ENCODE results near the gene PGGT1B.

PGGT1B gene

GRCh38 chr5:115189866-115190265 lies 72.8 kb downstream of the PGGT1B start:
- Histone ChIP-seq H3K4me2 (ENCODE audit: low read length) (no peak overlapping the region), H3K4me3 (ENCODE audit: low read depth, low read length, poor library complexity, severe bottlenecking) (no peak overlapping the region), H3K36me3 (ENCODE audit: insufficient read depth, low read length) (no peaks in the 10 kb centered on the region), H3K9me2 (ENCODE audit: low read depth, low read length) (no peaks in the 10 kb centered on the region), H3K27me3 (ENCODE audit: insufficient read depth, low read length) (no peaks in the 10 kb centered on the region), H3K9me3 (ENCODE audit: low read length) (no peaks in the 10 kb centered on the region), H3K27ac (ENCODE audit: low read depth, low read length, poor library complexity, severe bottlenecking) (no peak overlapping the region), H3K79me2 (ENCODE audit: insufficient read depth, low read length) (no peaks in the 10 kb centered on the region), H3K4me1 (ENCODE audit: insufficient read depth, low read length, severe bottlenecking) (no peaks in the 10 kb centered on the region), H2AFZ (ENCODE audit: low read length) (no peak overlapping the region), H4K20me1 (ENCODE audit: insufficient read depth, low read length) (no peaks in the 10 kb centered on the region), H3F3A (ENCODE audit: insufficient read depth, low read length) (no peaks in the 10 kb centered on the region), H3K9ac (ENCODE audit: low read length) (no peak overlapping the region)
- TF ChIP-seq EZH2 (IDR thresholded peaks at IDR 0.05; ENCODE audit: borderline replicate concordance, low read length) (no peak), CTCF (IDR thresholded peaks at IDR 0.05; ENCODE audit: low read length) (no peak)

- Histone ChIP-seq H2AFZ (ENCODE audit: low read length) (no peak overlapping the region), H3K9me2 (ENCODE audit: low read depth, low read length) (no peaks in the 10 kb centered on the region)
Measured at GRCh38 chr5:115186794-115187193, 75.9 kb downstream of the PGGT1B start.

GRCh38 chr5:115184770-115185169 lies 77.9 kb downstream of the PGGT1B start:
- no peak overlapping the region for H3K9ac ChIP-seq (ENCODE audit: low read length)
- peaks cover 3% of the 10 kb centered on the region; the same call in 1 of the 2 replicates for H3K27me3 ChIP-seq (ENCODE audit: insufficient read depth, low read length)
- no peaks in the 10 kb centered on the region for H3K79me2 ChIP-seq (ENCODE audit: insufficient read depth, low read length)
- H3F3A ChIP-seq (ENCODE audit: insufficient read depth, low read length), result no peaks in the 10 kb centered on the region
- H3K4me2 ChIP-seq (ENCODE audit: low read length), result no peak overlapping the region
- no peak overlapping the region for H3K4me3 ChIP-seq (ENCODE audit: low read depth, low read length, poor library complexity, severe bottlenecking)
- no peaks in the 10 kb centered on the region for H3K36me3 ChIP-seq (ENCODE audit: insufficient read depth, low read length)
- H3K4me1 ChIP-seq (ENCODE audit: insufficient read depth, low read length, severe bottlenecking), result peaks cover 3% of the 10 kb centered on the region
- TF ChIP-seq EZH2 (IDR thresholded peaks at IDR 0.05; ENCODE audit: borderline replicate concordance, low read length) (no peak), CTCF (IDR thresholded peaks at IDR 0.05; ENCODE audit: low read length) (no peak)
- no peaks in the 10 kb centered on the region for H3K9me2 ChIP-seq (ENCODE audit: low read depth, low read length)
- no peak overlapping the region for H2AFZ ChIP-seq (ENCODE audit: low read length)
- no peak overlapping the region for H3K27ac ChIP-seq (ENCODE audit: low read depth, low read length, poor library complexity, severe bottlenecking)
- H3K9me3 ChIP-seq (ENCODE audit: low read length), result no peaks in the 10 kb centered on the region
- no peaks in the 10 kb centered on the region for H4K20me1 ChIP-seq (ENCODE audit: insufficient read depth, low read length)

More at GRCh38 chr5:115186794-115187193, 75.9 kb downstream of the PGGT1B start:
- Histone ChIP-seq H3K79me2 (ENCODE audit: insufficient read depth, low read length) (no peaks in the 10 kb centered on the region), H3K9ac (ENCODE audit: low read length) (no peak overlapping the region), H3F3A (ENCODE audit: insufficient read depth, low read length) (no peaks in the 10 kb centered on the region), H4K20me1 (ENCODE audit: insufficient read depth, low read length) (no peaks in the 10 kb centered on the region), H3K9me3 (ENCODE audit: low read length) (no peaks in the 10 kb centered on the region), H3K36me3 (ENCODE audit: insufficient read depth, low read length) (no peaks in the 10 kb centered on the region), H3K27ac (ENCODE audit: low read depth, low read length, poor library complexity, severe bottlenecking) (no peak overlapping the region), H3K27me3 (ENCODE audit: insufficient read depth, low read length) (no peaks in the 10 kb centered on the region), H3K4me1 (ENCODE audit: insufficient read depth, low read length, severe bottlenecking) (no peaks in the 10 kb centered on the region), H3K4me3 (ENCODE audit: low read depth, low read length, poor library complexity, severe bottlenecking) (no peak overlapping the region), H3K4me2 (ENCODE audit: low read length) (no peak overlapping the region)
- TF ChIP-seq EZH2 (IDR thresholded peaks at IDR 0.05; ENCODE audit: borderline replicate concordance, low read length) (no peak), CTCF (IDR thresholded peaks at IDR 0.05; ENCODE audit: low read length) (no peak)

Measured in OCI-LY1 (cell line).